ENCODE results near the gene TTLL11.

TTLL11 gene

DNA sequence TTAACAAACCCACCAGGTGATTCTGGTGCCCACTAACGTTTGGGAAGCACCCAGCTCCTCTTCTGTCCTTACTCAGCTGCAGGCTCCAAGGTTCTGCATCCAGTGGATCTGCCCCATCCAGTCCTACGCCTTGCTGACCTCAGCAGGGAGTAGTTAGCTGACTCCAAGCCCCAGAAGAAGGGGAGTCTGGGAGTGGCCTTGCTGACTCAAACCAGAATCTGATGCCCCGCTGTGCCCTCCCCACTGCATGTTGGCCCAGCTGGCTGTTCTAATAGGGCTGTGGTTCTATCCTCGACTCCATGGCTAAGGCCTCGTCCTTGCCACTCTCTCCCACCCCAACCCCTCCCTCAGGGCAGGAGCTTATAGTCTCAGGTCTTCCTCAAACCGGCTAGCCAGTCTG lies 136.3 kb downstream of the TTLL11 start:
- no peak for DNase-seq

GRCh38 chr9:121955649-121956048 lies 137.5 kb downstream of the TTLL11 start:
- DNase-seq = no peak

GRCh38 chr9:121954477-121955140 lies 138.5 kb downstream of the TTLL11 start:
- no peak for DNase-seq

DNA sequence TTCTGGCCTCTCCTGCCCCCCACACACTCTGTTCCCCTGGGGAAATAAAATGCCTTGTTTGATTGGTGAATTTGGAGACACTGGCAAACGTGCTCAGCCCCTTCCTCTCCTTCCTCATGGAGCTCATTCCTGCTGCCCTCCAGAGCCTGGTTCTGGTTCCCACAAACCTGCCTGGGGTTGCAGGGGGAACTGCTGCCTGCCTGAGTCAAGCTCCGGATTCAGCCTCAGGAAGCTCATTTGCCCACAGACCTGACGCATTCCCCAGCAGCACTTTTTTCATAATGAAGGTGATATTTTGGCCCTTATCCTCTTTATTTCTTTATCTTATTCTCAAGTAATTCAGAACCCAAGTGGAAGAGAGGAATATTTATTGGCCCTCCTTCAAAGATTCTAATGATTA lies 140.5 kb downstream of the TTLL11 start:
- no peak for DNase-seq

DNA sequence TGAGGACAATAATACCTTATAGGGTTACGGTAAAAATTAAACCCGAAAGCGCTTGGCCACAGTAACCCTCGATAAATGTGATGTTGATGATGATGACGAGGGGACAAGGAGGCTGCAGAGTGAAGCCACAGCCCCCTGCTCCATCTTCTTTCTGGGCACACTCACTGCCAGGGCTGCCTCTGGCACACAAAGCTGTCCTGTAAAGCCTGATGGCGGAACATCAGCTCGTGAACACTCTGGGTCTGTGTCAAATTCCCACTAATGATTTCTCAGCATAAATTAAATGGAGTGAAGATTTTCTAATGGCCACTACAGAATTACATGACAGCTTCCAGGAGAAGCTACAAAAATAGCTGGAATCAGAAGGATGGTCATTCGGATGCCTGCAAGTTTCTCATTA lies 142.2 kb downstream of the TTLL11 start:
- no peak for DNase-seq

- no peak for DNase-seq
Observed at GRCh38 chr9:121950441-121950840, 142.7 kb downstream of the TTLL11 start.

GRCh38 chr9:121949766-121950165 lies 143.3 kb downstream of the TTLL11 start:
- no peak for DNase-seq

DNA sequence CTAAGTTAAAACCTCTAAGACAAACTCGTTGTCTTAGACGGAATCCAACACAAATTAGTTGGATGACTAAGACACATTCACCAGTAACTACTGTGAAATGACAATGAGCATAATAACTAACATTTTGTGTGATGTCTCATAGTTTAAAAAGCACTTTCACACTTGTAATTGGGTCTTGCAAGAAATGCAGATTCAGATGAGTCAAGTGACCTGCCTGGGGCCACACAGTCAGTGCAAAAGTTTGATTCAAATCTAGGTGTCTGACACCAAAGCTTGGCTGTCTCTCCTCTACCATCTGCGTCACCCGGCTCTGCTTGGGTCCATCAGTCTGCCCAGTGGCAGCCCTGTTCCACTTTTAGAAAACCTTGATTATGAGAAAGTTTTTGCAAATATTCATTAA lies 143.7 kb downstream of the TTLL11 start:
- no peak for DNase-seq

GRCh38 chr9:121947775-121948174 lies 145.3 kb downstream of the TTLL11 start:
- DNase-seq = no peak

- no peak for DNase-seq
Observed at GRCh38 chr9:121946465-121946864, 146.6 kb downstream of the TTLL11 start.

GRCh38 chr9:121945849-121946248 lies 147.3 kb downstream of the TTLL11 start:
- no peak for DNase-seq

- no peak for DNase-seq
Observed at GRCh38 chr9:121945281-121945680, 147.8 kb downstream of the TTLL11 start.

DNA sequence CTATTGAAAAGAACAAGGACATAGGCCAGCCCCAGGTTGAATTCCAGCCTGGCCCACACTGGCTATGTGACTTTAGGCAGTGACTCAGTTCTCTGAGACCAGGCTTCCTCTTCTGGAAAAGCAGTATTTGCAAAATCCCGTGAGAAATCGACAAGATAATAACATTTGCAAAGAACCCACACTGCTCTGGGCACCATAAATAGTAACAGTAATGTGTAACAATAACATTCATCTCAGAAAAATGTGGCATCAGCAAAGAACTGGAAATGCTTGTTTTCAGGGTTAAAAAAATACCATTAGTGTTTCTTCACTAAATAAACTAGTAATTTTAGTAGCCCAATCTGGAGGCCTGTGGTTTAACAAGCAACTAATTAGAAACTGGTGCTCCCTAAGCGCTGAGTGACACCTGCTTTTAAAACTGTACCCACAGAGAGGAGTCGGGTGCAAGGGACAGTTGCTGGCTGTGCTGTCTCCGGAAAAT lies 148.4 kb downstream of the TTLL11 start:
- no peak for DNase-seq

GRCh38 chr9:121943463-121943862 lies 149.6 kb downstream of the TTLL11 start:
- no peak for DNase-seq

GRCh38 chr9:121942866-121943382 lies 150.2 kb downstream of the TTLL11 start:
- no peak for DNase-seq

DNA sequence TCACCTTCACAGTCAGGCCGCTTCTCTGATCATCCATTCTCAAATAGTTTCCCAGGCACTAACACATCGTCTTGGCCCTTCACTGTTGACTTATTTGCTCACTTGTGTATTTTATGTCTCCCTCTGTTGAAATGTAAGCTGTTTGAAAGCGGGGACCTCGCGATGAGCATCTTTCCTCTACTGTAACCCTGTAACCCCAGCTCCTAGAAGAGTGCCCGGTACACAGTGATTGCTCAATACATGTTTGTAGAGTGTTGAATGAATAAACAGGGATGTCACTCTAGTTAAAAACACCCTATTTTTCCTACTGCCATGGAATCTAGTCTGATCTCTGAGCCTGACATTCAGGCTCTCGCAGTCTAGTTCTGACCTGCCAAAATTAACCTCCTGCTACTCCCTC lies 150.8 kb downstream of the TTLL11 start:
- no peak for DNase-seq

DNA sequence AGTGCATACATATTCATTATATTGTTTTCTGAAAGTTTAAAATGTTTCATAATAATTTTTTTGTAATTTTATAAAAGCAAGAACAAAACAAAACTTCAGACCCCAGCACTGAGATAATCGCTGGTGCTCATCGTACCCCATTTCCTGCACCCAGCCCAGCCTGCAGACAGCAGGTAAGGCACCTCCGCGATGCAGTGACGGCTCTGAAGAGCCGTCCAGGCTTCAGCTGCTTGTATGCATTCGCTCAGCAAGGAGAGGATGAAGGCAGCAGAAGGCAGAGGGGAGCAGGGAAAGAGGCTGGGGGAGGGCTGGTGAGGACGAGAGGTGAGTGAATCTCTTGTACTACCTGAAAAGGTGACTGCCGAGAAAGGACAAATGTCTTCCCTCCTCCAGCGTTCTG lies 153.5 kb downstream of the TTLL11 start:
- DNase-seq = no peak

DNA sequence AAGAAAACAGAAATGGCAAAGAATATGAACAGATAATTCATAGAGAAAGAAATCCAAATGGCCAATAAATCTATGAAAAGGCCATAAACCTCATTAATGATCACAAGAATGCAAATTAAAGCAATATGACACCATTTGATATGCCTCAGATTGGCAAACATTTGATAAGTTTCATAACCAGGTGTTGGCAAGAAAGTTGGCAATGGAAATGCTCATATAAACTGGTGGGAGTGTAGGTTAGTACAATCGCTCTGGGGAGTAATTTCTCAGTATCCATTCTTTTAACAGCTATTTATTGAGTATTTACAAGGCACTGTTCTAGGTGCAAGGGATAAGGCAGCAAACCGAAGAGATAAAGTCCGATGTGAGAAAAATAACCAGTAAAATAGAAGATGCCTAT lies 154.5 kb downstream of the TTLL11 start:
- no peak for DNase-seq

DNA sequence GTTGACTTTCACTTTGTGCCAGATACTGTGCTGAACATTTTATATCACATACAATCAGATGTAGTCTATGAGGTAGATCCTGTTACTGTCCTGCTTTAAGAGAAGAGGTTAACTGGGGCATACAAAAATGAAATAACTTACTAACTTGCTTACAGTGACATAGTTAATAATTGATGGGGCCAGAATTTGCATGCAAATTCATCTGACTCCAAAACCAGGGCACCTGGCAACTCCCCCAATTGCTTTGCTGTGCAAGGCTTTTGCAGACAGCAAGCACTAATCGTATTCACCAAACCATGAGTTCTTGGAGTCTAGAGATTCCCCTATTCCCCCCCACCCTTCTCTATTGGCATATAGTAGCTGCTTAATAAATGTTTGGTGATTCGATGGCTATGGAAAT lies 155.9 kb downstream of the TTLL11 start:
- DNase-seq = no peak

- no peak for DNase-seq
Observed at GRCh38 chr9:121935739-121936138, 157.4 kb downstream of the TTLL11 start.

DNA sequence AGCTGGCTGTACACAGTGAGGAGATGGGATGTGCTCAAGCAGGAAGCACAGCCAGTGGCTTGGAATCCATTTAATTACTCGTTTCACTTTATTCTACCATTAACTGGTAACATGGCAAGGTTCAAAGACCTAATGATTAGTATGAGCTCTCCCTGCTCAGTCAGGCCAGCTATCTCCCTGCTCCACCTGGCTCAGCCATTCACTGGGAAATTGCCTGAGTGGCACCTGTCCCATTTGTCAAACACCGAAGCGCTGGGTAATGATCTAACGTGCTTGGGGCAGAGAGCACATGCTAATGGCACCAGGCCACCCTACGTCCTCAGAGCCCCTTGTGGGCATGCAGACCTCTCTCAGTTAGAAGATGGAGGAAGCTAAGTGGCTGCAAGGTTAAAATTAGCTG lies 162.2 kb downstream of the TTLL11 start:
- DNase-seq = no peak

GRCh38 chr9:121929893-121930875 lies 162.9 kb downstream of the TTLL11 start:
- no peak for DNase-seq

- no peak for DNase-seq
Observed at GRCh38 chr9:121927636-121928035, 165.5 kb downstream of the TTLL11 start.

- no peak for DNase-seq
Observed at GRCh38 chr9:121927081-121927480, 166.0 kb downstream of the TTLL11 start.

All from activated T-cell treated with anti-CD3 and anti-CD28 coated beads for 4 hours (primary cell).